ENCODE data around the gene COX8A.
"Not testable (repeated sequence)": the region's sequence is repeated elsewhere in the genome, so short reads cannot be mapped to it uniquely, and the experiment has no call there.

Gene COX8A

GRCh38 chr11:63966444-63966843, 8.0 kb upstream of the COX8A start:
- DNase-seq (ENCODE audit: low read depth, low spot score), result no peak
- no peak overlapping the region for H3K27ac ChIP-seq

- no peak for DNase-seq (ENCODE audit: low read depth, low spot score)
- H3K27ac ChIP-seq, result no peak overlapping the region
Observed at GRCh38 chr11:63969461-63969860, 5.0 kb upstream of the COX8A start.

- H3K27ac ChIP-seq, result no peak overlapping the region
- no peak for DNase-seq (ENCODE audit: low read depth, low spot score)
Observed at GRCh38 chr11:63970902-63971301, 3.5 kb upstream of the COX8A start.

- not testable (repeated sequence) for DNase-seq (ENCODE audit: low read depth, low spot score)
- H3K27ac ChIP-seq, result peak overlapping the region; percentile 88
Observed at GRCh38 chr11:63973912-63974258, 535 bp upstream of the COX8A start.

- DNase-seq (ENCODE audit: low read depth, low spot score), result no peak
Observed at GRCh38 chr11:63978551-63979239, 4.3 kb downstream of the COX8A start.

DNA sequence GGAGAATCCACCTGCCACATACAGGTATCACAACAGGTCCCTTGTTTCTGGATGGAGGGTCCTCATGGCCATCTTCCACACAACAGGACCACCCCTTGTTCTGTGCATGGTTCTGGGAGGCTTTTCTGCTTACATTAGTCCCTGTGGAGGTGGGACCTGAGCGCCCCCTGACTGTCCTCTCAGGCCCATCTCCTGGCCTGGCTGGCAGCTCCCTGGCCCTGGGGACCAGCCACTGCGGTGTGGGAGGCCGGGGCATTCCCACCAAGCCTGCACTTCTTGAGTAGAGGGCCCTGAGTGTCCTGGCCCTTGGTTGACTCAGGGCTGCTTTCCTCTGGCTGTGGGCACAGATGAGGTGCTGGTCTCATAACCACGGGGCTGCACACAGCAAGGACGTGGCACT, 5.0 kb downstream of the COX8A start:
- no peak for DNase-seq (ENCODE audit: low read depth, low spot score)
- no peak overlapping the region for H3K27ac ChIP-seq

More at GRCh38 chr11:63978551-63979239, 4.3 kb downstream of the COX8A start:
- no peak overlapping the region for H3K27ac ChIP-seq

DNA sequence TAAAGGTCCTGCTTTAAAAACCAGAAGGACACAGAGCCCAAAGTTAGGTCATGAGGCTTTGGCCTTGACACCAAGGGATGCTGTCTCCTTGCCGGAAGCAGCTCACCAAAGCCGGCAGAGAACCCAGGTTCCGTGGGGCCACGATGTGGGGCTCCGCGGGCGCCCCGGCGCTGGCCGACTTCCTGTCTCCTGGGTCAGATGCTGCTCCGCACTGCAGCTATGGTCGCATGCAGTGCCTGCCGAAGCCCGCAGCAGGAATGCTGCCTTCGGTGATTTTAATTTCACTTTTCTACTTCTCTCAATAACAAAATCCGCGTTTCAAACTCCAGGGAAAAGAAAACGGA, 11.4 kb downstream of the COX8A start:
- H3K27ac ChIP-seq, result peak overlapping the region; percentile 86
- DNase-seq (ENCODE audit: low read depth, low spot score), result no peak

DNA sequence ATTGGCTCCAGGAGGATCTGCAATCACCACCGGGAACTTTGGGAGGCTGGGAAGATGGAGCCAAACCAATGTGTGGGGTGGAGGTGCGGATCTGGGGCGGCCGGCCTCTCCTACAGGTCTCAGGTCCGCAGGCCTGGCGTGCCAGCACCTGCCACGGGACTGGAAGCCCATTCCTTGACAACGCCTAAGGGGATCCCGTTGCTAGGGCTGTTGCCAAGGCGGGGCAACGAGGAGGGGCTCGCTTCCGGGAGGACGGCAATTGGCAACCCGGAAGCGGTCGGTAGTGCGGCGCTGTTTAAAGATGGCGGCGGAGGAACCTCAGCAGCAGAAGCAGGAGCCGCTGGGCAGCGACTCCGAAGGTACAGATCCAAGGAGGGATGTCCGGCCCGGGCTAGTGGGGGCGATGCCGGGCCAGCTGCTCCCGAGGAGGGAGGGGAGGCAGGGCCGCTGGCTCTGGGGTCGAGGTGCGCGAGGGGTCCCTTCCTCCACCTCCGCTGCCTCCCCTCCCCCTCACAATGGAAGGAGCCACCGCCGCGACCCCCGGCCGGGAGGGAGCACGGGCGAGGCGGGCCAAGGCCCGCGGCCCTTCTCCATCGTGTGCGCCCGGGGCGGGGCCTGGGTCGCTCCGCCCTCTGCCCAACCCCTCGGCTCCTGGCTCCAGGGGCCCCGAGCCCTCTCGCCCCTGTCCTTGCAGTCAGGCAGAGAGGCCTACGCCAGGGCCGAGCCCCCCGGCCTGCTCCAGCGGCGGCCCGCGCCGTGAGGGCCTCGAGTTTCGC, 11.9 kb downstream of the COX8A start, which contains the start of gene OTUB1:
TSS of gene OTUB1 (plus strand) at position 283 of the 776 bp plus-strand sequence. CDS start at position 302, 19 bp downstream.
- peak within 1 kb of the TSS; percentile 86 for H3K27ac ChIP-seq
- DNase-seq (ENCODE audit: low read depth, low spot score), result peak; percentile 76

GRCh38 chr11:63986932-63987513, 12.6 kb downstream of the COX8A start:
- DNase-seq (ENCODE audit: low read depth, low spot score), result no peak
- H3K27ac ChIP-seq, result peak overlapping the region; percentile 86

- no peak overlapping the region for H3K27ac ChIP-seq
- DNase-seq (ENCODE audit: low read depth, low spot score), result no peak
Observed at GRCh38 chr11:63991558-63991957, 17.1 kb downstream of the COX8A start.

- no peak for DNase-seq (ENCODE audit: low read depth, low spot score)
Observed at GRCh38 chr11:63993100-63993499, 18.7 kb downstream of the COX8A start.

DNA sequence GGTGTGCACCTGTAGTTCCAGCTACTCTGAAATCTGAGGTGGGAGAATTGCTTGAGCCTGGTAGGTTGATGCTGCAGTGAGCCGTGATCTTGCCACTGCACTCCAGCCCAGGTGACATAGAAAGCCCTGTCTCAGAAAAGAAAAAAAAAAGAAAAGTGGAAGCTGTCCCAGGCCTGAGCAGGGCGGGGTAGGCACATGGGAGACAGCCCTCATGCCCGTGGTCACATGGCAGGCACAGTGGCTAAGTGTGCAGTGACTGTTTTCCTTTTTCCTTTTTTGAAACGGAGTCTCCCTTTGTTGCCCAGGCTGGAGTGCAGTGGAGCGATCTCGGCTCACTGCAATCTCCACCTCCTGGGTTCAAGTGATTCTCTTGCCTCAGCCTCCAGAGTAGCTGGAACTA, 19.6 kb downstream of the COX8A start:
- no peak overlapping the region for H3K27ac ChIP-seq
- DNase-seq (ENCODE audit: low read depth, low spot score), result no peak

More at GRCh38 chr11:63993100-63993499, 18.7 kb downstream of the COX8A start:
- H3K27ac ChIP-seq, result no peak overlapping the region

GRCh38 chr11:63996512-63996911, 22.1 kb downstream of the COX8A start:
- DNase-seq (ENCODE audit: low read depth, low spot score), result no peak
- H3K27ac ChIP-seq, result no peak overlapping the region

GRCh38 chr11:63997104-63997700, 22.8 kb downstream of the COX8A start:
- DNase-seq (ENCODE audit: low read depth, low spot score), result no peak
- no peak overlapping the region for H3K27ac ChIP-seq

DNA sequence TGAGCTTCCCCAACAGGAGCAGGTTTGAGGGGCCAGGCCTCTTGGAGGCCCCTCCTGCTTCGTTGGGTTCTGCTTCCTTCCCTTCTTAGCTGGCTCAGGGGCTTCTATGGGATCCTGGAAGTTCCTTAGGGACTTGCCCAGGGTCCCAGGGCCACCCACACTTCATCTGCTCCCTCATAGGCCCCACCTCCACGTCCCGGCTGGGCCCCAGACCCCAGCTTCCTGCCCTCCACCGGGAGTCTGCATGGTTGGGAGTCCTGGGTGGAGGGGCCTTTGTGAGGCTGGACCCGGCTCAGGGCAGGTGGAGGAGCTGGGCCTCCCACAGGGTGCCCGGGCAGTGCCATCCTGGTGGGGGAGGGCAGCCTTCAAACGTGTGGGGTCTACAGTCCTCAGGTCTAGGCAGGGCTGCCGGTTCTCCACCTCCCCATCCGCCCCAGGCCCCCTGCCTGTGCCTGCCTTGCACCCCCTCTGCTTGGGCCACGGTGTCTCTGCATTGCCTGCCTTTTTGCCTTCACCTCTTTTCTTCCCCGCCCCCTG, 23.4 kb downstream of the COX8A start:
- H3K27ac ChIP-seq, result no peak overlapping the region
- no peak for DNase-seq (ENCODE audit: low read depth, low spot score)

GRCh38 chr11:63998558-63999348, 24.3 kb downstream of the COX8A start:
- no peak for DNase-seq (ENCODE audit: low read depth, low spot score)
- peak overlapping the region; percentile 33 for H3K27ac ChIP-seq

GRCh38 chr11:63999349-64000025, 25.1 kb downstream of the COX8A start:
- DNase-seq (ENCODE audit: low read depth, low spot score), result peak; percentile 87
- peak overlapping the region; percentile 33 for H3K27ac ChIP-seq

DNA sequence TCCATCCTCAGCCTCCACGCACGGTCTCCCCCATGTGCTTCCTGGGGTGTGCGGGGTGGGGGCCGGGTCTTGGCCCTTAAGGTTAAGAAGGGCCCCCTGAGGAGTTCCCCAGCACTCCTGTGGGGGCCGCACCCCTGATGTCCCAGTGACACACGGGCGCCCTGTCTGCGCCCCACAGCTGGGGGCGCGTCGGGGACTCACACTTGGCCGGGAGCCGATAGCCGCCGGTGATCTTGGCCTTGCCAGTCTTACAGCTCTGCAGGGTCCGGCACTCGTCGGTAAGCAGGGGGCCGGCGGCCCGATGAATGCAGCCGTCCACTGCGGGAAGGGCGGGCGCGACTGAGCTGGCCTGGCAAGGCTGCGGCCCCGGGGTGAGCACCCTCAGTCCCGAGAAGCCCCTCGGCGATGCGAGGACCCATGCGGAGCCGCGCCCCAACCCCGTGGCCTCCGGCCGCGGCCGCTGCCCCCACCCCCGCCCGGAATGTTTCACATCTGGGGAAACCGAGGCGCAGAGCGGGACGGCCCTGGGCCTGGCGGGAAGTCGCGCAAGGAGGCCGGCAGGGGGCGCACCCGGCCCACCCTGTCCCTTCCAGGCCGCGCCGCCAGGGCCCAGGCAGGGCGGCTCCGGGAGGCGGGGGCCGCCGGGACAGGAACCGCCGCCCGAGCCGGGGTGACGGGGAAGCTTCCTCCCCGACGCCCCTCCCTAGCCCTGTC, 25.8 kb downstream of the COX8A start:
- no peak overlapping the region for H3K27ac ChIP-seq
- DNase-seq (ENCODE audit: low read depth, low spot score), result no peak

All from epithelial cell of prostate (primary cell).